Calu3 (cell line): ENCODE results near the gene HOXA9. TPM values are rescaled to one million over a fixed set of nuclear protein-coding genes. Genes with fewer than 3 reads are reported as not detected.

Experiments
- BruUV-seq: library from RNA; stranded (reverse); fragments of 400-500 nt; replicated peaks from 2 replicates; lab custom pipeline; 2021; lab: Mats Ljungman, UMichigan
- CTCF ChIA-PET: fragments of 300-600 bp; sonication (Branson Sonifier 250); formaldehyde crosslinking; loops from one replicate; lab custom pipeline; 2022; ENCODE audit warnings: antibody characterized with exemption; lab: Charles Lee
- DNase-seq: peaks from one replicate; pipeline ENCODE4 v3.0.0; 2022
- H3K27ac Mint-ChIP-seq: one replicate; pipeline ENCODE4 v1.8.0; 2022; ENCODE audit warnings: mixed read lengths; ENCODE audit not compliant: unreplicated experiment
- H3K27me3 Mint-ChIP-seq: one replicate; pipeline ENCODE4 v1.8.0; 2022; ENCODE audit warnings: mixed read lengths; ENCODE audit not compliant: unreplicated experiment
- H3K36me3 Mint-ChIP-seq: one replicate; pipeline ENCODE4 v1.8.0; 2022; ENCODE audit warnings: mild to moderate bottlenecking, moderate library complexity, mixed read lengths; ENCODE audit not compliant: insufficient read depth, unreplicated experiment
- H3K4me1 Mint-ChIP-seq: one replicate; pipeline ENCODE4 v1.8.0; 2022; ENCODE audit warnings: mild to moderate bottlenecking, low read depth, mixed read lengths; ENCODE audit not compliant: unreplicated experiment
- H3K4me3 Mint-ChIP-seq: one replicate; pipeline ENCODE4 v1.8.0; 2022; ENCODE audit warnings: mild to moderate bottlenecking, low read depth, moderate library complexity, mixed read lengths; ENCODE audit not compliant: unreplicated experiment
- H3K9me3 Mint-ChIP-seq: one replicate; pipeline ENCODE4 v1.8.0; 2022; ENCODE audit warnings: low read depth, mixed read lengths; ENCODE audit not compliant: unreplicated experiment
- intact Hi-C: fragments of 100-400 bp; cut with micrococcal nuclease; formaldehyde crosslinking; loops from one replicate; pipeline ENCODE4 v1.10.0; 2022; ENCODE audit not compliant: unreplicated experiment
- total RNA-seq: library from RNA; stranded (reverse); gene quantifications from 2 replicates; pipeline ENCODE4 v1.2.3, GENCODE V29; 2022
- TF ChIP-seq, protein P1 (sequence below): fragments of 200-600 bp; IDR thresholded peaks from one replicate; pipeline ENCODE4 v1.8.0; 2022; ENCODE audit warnings: antibody characterized with exemption; ENCODE audit not compliant: unreplicated experiment

The HOXA9 gene
- total RNA-seq, 1 experiment from 2014 or later: 2.5 TPM

DNA sequence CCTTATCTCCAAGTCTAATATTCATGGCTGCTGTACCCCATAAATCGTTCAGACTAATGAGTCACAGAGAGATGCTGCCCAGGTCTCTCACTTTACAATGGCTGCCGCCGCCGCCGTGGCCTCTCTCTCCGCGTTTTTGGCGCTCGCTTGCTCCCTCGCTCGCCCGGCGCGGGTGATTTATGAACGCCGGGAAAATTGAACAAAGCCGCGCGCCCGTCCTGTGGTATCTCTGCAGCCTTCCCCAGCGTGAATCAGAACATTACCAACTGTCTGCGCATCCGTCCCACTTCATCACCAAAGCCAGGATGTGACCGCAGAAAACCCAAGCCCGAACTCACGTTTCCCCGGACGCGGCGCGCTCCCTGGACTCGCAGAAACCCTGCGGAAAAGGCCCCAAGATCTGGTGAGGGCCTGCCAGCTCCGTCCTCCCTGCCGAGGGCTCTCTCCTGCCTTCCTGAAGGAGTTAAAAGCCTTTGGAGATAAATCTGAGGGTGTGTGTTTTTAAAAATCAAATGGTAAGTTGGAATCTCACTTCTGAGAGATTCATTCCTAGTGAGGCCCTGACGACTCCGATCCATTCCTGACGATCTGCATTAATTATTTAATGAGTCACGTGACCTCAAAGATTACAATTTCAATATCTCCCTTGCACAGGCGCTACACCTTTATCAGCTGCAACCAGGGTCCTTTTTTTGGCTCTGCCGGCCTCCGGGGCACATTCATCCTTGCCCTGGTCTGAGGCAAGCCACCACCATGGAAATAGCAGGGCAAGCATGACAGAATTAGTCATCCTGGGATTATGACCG, 41.0 kb downstream of the HOXA9 start:
- Mint-ChIP-seq H3K27ac (no peak overlapping the region), H3K4me1 (peaks cover 63% of the 10 kb centered on the region), H3K9me3 (no peaks in the 10 kb centered on the region), H3K27me3 (no peaks in the 10 kb centered on the region), H3K36me3 (peaks cover 32% of the 10 kb centered on the region), H3K4me3 (peak overlapping the region; percentile 83)
- no peak for DNase-seq
- intact Hi-C loops: loop anchor here (5.0 kb wide), 1 partner anchor 77 kb away; no protein-coding TSS in a partner anchor
- TF ChIP-seq, protein P1, sequence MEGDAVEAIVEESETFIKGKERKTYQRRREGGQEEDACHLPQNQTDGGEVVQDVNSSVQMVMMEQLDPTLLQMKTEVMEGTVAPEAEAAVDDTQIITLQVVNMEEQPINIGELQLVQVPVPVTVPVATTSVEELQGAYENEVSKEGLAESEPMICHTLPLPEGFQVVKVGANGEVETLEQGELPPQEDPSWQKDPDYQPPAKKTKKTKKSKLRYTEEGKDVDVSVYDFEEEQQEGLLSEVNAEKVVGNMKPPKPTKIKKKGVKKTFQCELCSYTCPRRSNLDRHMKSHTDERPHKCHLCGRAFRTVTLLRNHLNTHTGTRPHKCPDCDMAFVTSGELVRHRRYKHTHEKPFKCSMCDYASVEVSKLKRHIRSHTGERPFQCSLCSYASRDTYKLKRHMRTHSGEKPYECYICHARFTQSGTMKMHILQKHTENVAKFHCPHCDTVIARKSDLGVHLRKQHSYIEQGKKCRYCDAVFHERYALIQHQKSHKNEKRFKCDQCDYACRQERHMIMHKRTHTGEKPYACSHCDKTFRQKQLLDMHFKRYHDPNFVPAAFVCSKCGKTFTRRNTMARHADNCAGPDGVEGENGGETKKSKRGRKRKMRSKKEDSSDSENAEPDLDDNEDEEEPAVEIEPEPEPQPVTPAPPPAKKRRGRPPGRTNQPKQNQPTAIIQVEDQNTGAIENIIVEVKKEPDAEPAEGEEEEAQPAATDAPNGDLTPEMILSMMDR: no peak
- BruUV-seq: no TSS peak
- CTCF ChIA-PET: interaction anchor here (1.0 kb wide), 1 partner anchor 747 kb away, joined by 4 read pairs; no protein-coding TSS in a partner anchor

DNA sequence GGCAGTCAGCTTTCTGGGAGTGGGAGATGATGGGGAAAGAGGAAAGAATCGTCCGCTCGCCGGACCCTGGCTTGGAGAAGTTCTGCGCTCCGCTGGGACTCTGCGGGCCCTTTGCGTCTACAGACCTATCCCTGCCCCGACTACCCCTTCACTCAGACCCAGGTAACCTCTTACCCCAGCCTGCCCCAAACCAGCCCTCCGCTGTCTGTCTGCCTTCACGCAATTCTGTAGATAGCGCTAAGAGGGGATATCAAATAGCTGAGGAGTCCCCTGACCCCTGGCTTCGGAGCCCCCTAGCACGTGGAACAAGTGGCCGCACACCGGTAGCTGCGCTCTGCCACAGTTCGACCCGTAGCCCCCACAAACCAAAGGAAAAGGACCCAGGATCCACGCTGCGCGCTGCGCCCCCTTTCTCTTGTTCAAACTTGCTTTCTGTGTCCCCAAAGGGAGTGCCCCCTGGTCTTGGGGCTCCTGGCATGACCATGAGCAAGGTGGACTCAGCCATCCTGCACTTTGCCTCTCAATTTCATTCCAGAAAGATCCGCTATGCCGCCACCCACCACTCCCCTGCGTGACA, 41.8 kb downstream of the HOXA9 start:
- H3K9me3 Mint-ChIP-seq: no peaks in the 10 kb centered on the region
- intact Hi-C loops: loop anchor here (5.0 kb wide), 1 partner anchor 76 kb away; no protein-coding TSS in a partner anchor
- CTCF ChIA-PET: interaction anchor here (0.8 kb wide), 1 partner anchor 881 kb away, joined by 3 read pairs; no protein-coding TSS in a partner anchor
- peak overlapping the region; percentile 83 for H3K4me3 Mint-ChIP-seq
- H3K36me3 Mint-ChIP-seq: peaks cover 32% of the 10 kb centered on the region
- peaks cover 68% of the 10 kb centered on the region for H3K4me1 Mint-ChIP-seq
- TF ChIP-seq, protein P1: no peak
- DNase-seq: no peak
- BruUV-seq: no TSS peak
- H3K27me3 Mint-ChIP-seq: no peaks in the 10 kb centered on the region
- peak overlapping the region; percentile 67 for H3K27ac Mint-ChIP-seq

DNA sequence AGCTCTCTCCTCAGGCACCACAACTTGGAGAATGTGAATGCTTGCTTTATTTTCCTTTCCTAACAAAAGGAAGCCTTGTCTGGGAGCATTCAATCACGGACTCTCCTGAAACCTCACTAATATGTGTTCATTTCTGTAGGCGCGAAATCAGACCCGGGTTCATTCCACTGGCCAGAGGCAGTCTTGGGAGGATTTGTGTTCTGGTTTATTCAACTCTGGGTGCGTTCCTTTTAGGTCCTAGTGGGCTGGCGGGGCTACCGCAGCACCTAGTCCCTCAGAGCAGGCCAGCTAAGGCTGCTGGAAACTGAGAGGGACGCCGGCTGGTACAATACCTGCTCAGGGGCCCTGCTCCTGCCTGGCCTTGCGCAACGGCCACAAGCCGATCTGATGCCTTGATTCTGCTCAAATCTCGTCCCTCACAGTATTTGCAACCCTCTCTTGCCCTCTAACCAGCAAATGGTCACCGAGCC, 42.3 kb downstream of the HOXA9 start:
- H3K9me3 Mint-ChIP-seq: no peaks in the 10 kb centered on the region
- peak overlapping the region; percentile 67 for H3K27ac Mint-ChIP-seq
- DNase-seq: peak; percentile 33
- intact Hi-C loops: loop anchor here (5.0 kb wide), 1 partner anchor 76 kb away; no protein-coding TSS in a partner anchor
- CTCF ChIA-PET: interaction anchor here (0.6 to 0.8 kb wide), 3 partner anchors 47 to 881 kb away, joined by 3 to 14 read pairs (median 3); no protein-coding TSS in a partner anchor
- no peaks in the 10 kb centered on the region for H3K27me3 Mint-ChIP-seq
- H3K4me1 Mint-ChIP-seq: peaks cover 67% of the 10 kb centered on the region
- no TSS peak for BruUV-seq
- TF ChIP-seq, protein P1: no peak
- H3K4me3 Mint-ChIP-seq: peak overlapping the region; percentile 83
- H3K36me3 Mint-ChIP-seq: peaks cover 37% of the 10 kb centered on the region

DNA sequence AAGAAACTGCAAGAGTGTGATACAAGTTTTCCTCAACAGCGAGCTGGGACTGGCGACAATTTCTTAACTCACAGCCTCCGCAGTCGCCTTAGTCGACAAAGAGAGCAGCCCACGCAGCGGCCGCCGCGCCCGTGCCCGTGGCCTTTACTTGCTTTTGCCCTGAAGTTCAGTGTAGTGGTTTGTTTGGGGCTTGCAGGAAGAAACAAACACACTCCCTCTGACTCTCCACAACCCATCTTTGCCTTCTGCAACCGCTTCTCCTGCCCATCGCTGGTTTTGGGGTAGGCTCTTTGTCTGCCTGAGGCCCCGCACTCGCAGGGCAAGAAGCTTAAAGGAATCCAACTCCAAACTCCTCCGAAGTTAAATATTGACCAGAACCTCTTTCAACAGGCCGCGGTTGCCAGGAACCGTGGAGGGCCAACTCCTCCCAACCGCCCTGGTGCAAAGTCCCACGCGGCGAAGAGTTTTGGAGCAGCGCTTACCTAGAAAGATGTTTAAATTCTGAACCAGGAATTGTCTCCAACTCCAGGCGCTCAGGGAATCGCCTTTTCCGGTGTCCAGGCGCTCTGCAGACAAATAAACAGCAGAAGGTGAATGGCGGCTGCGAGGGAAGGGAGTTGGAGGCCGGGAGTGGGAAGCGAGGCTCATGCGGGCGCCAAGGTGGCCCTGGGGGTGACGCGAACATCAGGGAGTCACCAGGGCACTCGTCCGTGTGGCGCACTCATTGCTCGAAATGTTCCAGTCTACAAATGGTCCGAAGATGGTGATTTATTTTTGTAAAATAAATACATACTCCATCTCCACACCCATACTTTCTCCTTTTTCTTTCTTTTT, 43.0 kb downstream of the HOXA9 start:
- TF ChIP-seq, protein P1: no peak
- H3K27ac Mint-ChIP-seq: peak overlapping the region; percentile 67
- H3K36me3 Mint-ChIP-seq: peaks cover 43% of the 10 kb centered on the region
- DNase-seq: peak; percentile 71
- H3K27me3 Mint-ChIP-seq: no peaks in the 10 kb centered on the region
- peak overlapping the region; percentile 83 for H3K4me3 Mint-ChIP-seq
- H3K4me1 Mint-ChIP-seq: peaks cover 60% of the 10 kb centered on the region
- H3K9me3 Mint-ChIP-seq: no peaks in the 10 kb centered on the region
- intact Hi-C loops: loop anchor here (5.0 kb wide), 1 partner anchor 75 kb away; no protein-coding TSS in a partner anchor
- CTCF ChIA-PET: interaction anchor here (0.6 to 1.7 kb wide), 5 partner anchors 46 to 880 kb away, joined by 3 to 14 read pairs (median 3); no protein-coding TSS in a partner anchor
- BruUV-seq: TSS peak; percentile 61
